Measurements from ENCODE around the gene ZNF574.
"Not testable (repeated sequence)": the region's sequence is repeated elsewhere in the genome, so short reads cannot be mapped to it uniquely, and the experiment has no call there.

ZNF574 gene

GRCh38 chr19:42099336-42099925, 23.5 kb downstream of the ZNF574 start:
- DNase-seq (ENCODE audit: low read depth in 2 of 2): no peak

GRCh38 chr19:42100241-42100640, 24.3 kb downstream of the ZNF574 start:
- not testable (repeated sequence) for DNase-seq (ENCODE audit: low read depth in 2 of 2)

- DNase-seq (ENCODE audit: low read depth in 2 of 2): no peak
Observed at GRCh38 chr19:42102877-42103276, 26.9 kb downstream of the ZNF574 start.

GRCh38 chr19:42105368-42105767, 29.4 kb downstream of the ZNF574 start:
- DNase-seq (ENCODE audit: low read depth in 2 of 2): no peak

- DNase-seq (ENCODE audit: low read depth in 2 of 2): peak; percentile 86 to 87
Observed at GRCh38 chr19:42108527-42109389, 32.8 kb downstream of the ZNF574 start.

- DNase-seq (ENCODE audit: low read depth in 2 of 2): no peak
Observed at GRCh38 chr19:42109896-42110295, 33.9 kb downstream of the ZNF574 start.

- no peak for DNase-seq (ENCODE audit: low read depth in 2 of 2)
Observed at GRCh38 chr19:42110658-42111057, 34.7 kb downstream of the ZNF574 start.

GRCh38 chr19:42111384-42111783, 35.4 kb downstream of the ZNF574 start:
- DNase-seq (ENCODE audit: low read depth in 2 of 2): no peak

GRCh38 chr19:42111811-42112210, 35.8 kb downstream of the ZNF574 start:
- no peak for DNase-seq (ENCODE audit: low read depth in 2 of 2)

GRCh38 chr19:42113641-42114348, 37.8 kb downstream of the ZNF574 start:
- DNase-seq (ENCODE audit: low read depth in 2 of 2): no peak

- no peak for DNase-seq (ENCODE audit: low read depth in 2 of 2)
Observed at GRCh38 chr19:42114412-42114811, 38.4 kb downstream of the ZNF574 start.

- DNase-seq (ENCODE audit: low read depth in 2 of 2): no peak
Observed at GRCh38 chr19:42115219-42115618, 39.3 kb downstream of the ZNF574 start.

- no peak for DNase-seq (ENCODE audit: low read depth in 2 of 2)
Observed at GRCh38 chr19:42115705-42116104, 39.7 kb downstream of the ZNF574 start.

GRCh38 chr19:42116308-42117075, 40.5 kb downstream of the ZNF574 start:
- no peak for DNase-seq (ENCODE audit: low read depth in 2 of 2)

GRCh38 chr19:42117076-42117475, 41.1 kb downstream of the ZNF574 start:
- no peak for DNase-seq (ENCODE audit: low read depth in 2 of 2)

GRCh38 chr19:42120276-42120980, 44.5 kb downstream of the ZNF574 start:
- DNase-seq (ENCODE audit: low read depth in 2 of 2): no peak

- no peak for DNase-seq (ENCODE audit: low read depth in 2 of 2)
Observed at GRCh38 chr19:42121036-42121621, 45.2 kb downstream of the ZNF574 start.

GRCh38 chr19:42121656-42122069, 45.7 kb downstream of the ZNF574 start:
- peak; percentile 77 to 82 for DNase-seq (ENCODE audit: low read depth in 2 of 2)

GRCh38 chr19:42122691-42123607, 47.0 kb downstream of the ZNF574 start:
- DNase-seq (ENCODE audit: low read depth in 2 of 2): peak; percentile 59 to 71

- DNase-seq (ENCODE audit: low read depth in 2 of 2): no peak
Observed at GRCh38 chr19:42123765-42124164, 47.8 kb downstream of the ZNF574 start.
